Activated CD8-positive, alpha-beta memory T cell treated with anti-CD3 and anti-CD28 coated beads, Interleukin-2, amount 50 U/mL, for 48 hours (primary cell): Measurements from ENCODE around the gene ARHGAP24.

ENCODE experiments used
- DNase-seq: peaks from one replicate; pipeline ENCODE4 v3.0.0-alpha.2; 2020

ARHGAP24 gene

DNA sequence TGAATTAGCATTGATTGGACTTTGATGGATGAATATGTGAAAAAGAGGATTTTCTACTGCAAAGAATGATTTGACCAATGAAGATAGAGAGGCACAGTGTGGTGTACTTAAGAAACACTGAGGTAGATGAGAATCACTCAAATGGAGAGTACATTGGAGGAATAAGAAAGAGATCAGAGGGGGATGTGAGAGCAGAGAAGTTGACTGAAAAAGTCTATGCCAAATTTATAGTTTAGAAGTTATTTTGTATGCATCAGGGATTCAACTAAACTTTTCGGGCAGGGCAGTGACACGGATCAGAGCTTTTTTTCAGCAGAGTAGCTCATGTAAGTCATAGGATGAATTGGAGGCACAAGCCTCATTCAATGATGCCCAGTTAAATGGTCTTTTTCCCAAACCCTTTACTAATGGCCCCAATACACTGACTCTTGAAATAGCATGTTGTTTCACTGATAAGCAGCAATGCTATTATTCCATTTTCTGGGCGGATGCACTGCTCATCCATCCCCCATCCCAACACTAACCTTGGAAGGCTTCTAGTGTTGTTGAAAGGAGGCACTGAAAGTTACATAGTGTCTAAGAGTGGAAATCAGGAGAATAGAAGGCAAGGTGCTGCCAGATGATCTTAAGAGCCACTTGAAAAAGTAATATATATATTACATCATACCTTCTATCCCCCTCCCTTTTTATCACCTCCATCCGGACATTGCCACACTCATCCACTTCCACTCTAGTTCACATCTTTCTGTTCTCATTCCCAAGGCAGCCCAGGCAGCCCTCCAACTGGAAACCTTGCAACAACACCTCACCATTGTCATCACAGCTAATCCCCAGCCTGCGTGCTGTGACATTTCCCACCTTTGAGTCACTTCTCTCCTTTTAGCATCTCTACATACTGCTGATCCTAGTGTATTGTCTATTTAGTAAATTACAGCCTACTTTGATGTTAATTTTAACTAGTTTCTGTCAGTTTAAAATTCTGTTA, 46.1 kb downstream of the ARHGAP24 start:
- DNase-seq: no peak

DNA sequence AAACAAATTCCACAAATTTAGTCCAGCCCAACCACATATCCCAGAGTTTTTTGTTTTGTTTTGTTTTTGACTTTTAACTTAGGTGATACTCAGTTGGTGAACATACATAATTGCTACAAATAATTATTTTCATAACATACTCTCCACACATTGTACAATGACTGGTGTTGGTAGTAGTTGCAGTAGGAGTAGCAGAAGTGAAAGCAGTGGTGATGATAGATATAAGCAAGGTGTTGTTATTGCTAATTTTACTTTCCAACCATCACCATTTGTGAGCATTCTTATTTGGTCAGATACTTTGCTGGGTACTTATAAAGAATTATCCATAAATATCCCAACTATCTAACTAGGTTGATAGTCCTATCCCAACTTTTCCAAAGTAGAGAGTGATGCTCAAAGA, 47.3 kb downstream of the ARHGAP24 start:
- no peak for DNase-seq

DNA sequence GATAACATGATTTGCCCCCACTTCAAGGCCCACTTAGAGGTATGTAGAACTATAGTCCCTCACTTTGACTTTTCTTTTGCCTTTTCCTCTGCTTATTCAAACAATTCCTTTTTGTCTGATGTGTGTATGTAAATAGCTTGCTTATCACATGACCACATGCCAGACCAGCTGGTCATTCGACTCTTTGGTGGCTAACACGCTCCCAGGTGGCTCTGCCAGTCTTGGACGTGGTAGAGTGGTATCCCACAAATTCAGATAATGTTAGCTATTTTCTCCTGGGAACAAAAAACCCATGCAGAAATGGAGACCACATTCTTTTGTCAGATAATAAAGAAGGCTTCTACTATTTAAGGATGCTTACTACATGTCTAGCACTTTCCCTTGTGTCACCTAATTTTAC, 47.9 kb downstream of the ARHGAP24 start:
- no peak for DNase-seq

DNA sequence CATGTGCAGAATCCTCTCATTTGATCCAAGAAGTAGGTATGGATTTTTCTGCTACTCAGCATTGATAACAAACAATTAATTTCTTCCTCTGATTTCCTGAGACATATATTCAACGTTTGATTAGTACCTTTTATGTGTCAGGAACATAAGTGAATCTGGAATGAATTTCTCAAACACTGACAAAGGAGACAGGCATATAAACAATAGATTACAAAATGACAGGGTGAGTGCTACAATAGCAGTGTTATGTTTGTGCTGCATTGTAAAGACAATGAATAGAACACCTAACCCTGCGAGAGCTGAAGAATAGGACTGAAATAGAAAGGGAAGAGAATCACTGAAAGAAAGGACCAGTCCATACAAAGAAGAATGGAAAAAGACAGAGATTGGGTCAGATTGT, 52.9 kb downstream of the ARHGAP24 start:
- no peak for DNase-seq

DNA sequence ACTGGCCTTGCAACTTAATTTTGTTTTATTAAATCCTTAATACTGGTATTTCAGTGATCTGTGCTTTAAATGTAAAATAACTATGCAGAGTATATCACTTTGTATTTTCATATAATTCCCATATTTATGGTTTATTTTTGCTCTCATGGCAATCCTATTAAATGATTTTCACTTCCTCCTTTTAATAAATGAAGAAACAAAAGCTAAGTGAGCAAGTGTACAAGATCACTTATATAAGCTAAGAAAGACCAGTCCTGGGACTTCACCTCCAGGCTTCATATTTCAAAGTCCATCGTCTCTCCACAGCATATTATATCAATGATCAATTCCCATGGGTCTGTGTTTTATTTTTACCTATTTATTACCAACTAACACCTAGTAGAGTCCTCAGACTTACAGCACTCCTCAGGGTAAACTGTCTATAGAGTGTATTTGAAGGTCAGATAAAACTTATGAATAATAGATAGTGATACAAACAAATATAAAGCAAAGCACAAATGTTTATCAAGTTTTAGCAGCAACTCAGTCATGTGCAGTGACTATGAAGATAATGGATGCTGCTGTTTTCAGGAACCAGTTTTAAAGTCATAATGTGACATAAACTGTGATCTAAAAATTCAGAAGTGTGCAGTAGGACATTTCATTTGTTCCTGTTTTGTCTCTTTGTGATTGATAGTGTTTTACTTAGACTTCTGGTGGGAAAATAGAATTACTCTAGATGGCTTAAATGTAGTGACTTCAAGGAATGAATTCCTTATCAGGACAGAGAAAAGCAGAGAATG, 56.8 kb downstream of the ARHGAP24 start:
- no peak for DNase-seq

DNA sequence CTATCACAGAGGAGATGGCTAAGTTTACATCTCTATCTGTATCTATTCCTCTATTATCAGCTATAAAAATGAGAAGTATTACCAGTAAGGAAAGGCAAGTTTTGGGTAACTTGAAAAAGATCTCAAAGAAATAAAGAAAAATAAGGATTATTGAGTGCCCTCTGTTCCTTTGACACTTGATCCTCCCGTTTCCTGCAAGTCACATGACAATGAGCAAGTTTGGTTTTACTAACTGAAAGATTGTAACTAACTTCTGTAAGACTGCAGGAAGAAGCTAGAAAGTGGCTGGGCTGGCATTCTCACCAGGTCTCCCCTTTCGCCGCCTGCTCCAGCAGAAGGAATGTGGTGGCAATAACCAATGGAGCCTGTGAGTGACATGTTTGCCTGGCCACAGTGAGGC, 59.2 kb downstream of the ARHGAP24 start:
- no peak for DNase-seq

DNA sequence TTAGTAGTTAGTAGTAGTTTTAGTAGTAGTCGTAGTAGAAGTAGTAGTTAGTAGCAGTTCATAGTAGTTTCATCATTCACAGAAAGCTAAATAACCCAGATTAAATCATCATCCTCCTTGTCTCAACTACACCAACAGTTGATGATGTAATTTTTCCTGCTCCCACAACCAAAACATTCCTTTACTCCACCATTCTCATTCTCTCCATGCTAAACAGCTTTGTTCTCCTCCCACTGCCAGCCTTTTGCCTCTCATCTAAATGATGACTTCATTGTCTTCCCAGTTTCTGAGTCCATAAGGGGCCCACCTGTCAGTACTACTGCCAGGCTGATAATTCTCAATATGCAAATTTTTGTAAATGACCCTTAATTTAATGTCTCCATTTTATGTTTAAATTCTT, 68.9 kb downstream of the ARHGAP24 start:
- no peak for DNase-seq

DNA sequence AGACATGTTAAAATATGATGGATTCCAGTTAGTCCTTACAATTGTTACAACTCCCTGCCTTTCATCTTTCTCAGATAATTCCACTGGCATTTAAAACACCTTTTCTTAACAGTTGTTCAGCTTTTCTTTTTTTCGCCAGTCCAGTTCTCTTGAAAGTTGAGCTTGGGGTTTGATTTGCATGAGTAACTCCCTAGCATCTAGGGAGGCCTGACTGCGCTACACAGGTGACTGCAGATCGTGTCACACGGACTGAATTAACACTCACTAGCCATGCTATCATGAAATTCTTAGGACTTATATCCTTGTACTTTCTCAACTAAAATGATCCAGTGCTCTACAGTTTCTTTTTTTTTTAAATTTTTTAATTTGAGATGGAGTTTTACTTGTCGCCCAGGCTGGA, 69.8 kb downstream of the ARHGAP24 start:
- DNase-seq: no peak

DNA sequence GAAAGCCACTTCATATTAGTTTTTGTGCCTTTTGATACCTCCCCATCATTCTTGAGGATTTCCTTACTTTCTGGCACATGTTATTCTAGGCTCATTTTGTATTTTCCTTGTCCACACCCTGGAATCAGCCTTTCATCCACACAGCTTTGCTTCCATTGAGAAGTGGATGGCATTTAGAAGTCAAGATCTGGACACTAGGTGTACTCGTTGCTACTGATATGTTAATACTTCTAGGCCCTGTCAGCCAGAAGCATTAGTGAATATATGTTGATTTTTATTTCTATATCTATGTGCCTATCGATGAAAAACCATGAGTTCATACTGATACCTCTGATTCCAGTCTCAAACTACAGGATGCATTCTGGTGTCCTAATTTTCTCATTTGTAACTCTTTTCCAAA, 73.2 kb downstream of the ARHGAP24 start:
- no peak for DNase-seq

DNA sequence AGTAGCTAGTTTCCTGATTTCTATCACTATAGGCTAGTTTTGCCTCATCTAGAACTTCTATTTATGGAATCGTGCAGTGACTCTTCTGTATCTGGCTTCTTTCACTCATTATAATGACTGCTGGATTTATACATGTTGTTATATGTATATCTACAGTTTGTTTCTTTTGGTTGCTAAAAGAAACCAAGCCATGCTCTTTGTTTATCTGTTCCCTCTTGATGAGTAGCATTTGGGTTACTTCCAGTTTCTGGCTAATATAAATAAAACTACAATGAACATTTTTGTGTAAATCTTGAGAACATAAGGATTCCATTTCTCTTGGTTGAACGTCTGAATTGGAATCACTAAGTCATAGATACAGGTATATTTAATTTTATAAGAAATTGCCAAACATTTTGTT, 73.9 kb downstream of the ARHGAP24 start:
- no peak for DNase-seq

DNA sequence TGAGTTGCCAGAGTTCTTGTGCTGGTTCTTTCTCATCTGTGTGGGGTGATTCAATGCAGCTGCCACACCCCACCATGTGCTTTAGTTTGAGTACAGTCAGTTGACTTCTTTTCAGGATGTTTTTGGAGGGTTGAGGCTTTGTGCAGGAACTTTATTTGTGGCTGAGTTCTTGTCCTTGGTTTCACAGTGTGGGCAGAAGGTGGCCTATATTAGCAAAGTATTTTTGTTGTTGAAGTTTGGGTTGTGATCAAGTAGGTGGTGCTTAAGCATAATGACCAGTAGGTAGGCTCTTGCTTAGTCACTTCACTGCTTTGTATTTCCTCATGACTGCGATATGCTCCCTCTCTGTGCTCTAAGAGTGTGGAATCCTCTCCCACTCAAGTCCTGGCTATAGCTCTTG, 80.3 kb downstream of the ARHGAP24 start:
- no peak for DNase-seq

DNA sequence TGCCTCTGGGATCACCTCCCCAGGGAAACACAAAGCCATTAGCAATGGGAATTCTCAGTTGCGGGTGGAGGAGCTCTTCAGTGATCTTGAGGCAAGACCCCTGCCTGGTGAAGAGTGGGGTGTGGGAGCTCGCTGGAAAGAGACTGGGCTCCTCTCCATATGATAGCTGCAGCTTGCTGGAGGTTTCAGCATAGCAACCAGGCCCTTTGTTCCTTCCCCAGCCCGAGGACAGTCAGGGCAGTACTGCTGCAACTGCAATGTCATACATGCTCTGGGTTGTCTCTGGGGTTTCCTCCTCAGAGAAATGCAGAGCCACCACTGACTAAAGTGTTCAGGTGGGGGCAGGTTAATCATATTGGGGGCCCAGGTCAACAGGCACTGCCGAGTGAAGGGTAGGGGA, 81.3 kb downstream of the ARHGAP24 start:
- DNase-seq: no peak

DNA sequence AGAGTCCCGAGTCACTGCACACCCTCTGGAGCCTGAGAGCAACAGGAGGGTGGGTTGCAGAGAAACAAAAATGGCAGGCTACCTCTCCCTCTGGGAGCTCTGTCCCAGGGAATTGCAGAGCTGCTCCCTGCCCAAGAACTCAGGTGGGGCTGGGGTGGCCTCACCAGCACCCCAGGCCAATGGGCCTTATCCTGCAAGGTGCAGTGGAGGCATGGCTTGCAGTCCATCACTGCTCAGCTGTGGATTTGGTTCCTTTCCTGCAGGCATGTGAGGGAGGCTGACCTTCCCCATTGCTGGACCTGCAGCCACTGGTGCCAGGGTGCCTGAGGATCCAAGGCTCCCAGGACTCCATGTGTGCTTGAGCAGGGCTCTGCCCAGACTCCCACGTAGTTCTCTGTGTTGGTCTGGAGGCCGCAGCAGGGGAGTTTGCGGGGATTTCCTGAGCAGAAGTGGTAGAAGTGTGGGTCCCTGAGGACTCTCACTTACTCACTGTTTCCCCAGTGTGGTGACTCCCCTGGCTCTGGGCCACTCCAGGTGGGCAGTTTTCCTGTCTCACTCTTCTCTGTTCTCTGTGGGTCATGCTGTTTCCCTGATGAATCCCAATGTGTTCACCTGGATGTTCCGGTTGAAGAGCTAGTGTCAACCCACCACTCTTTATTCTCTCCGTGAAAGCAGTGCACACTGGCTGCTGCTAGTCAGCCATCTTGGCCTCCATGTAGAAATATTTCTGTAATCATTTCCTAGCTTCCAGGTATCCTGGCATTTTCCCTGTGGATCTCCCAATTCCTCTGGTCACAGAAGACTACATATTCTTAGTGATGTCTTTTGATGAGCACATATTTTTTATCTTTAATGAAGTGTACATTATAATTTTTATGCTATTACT, 82.3 kb downstream of the ARHGAP24 start:
- no peak for DNase-seq

DNA sequence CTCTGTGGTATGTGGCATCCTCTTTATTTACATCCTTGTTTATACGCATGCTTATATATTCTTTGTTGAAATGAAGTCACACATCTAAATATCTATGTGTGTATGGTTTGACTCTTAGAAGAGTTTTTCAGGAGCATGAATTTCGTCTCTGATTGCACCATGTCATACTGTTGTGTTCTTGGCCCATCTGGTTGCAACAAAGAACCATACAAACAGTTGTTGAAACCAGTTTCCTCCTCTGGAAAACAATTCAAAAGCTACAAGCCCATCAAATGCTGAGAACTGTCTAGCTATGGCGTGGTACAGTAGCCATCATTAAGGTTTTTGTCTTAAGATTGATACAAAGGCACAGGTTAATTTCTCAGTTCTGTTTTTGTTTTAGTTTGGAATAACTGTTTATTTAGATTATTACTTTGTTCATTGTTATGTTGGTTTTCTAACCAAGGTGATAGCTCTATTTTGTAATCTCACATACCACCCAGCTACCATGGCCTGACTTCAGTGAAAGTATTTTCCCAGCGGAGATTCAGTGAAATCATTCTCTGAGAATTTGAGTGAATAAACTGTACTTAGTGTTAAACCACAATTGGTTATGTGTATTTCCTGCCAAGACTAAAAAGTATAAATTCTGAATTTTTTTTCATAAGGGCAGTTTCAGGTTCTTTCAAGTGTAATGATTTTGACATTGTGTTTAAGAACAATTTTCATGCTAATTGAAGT, 91.0 kb downstream of the ARHGAP24 start:
- DNase-seq: no peak

DNA sequence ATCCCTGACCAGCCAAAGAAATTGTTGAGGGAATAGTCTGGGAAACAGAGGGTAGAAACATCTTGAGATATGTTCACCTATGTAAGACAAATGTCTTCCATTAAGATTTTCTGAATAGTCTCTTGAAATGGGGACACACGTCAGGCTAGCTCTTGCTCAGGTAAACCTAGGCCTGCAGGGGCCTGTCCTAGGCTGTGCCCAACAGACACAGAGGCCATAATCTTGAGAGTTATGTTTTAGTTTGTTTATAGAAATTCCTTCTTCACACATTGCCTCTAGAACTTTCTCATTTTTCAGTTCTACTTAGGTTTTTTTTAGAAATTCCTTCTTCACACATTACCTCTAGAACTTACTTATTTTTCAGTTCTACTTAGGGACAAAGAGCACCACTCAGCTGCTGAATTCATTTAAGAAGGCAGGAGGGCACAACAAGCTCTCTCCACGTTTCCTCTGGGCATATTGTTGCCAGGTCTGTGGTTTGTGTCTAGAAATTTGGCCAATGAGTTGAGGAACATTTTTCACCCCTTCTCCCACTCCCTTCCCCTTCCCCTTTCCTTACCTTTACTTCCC, 94.9 kb downstream of the ARHGAP24 start:
- no peak for DNase-seq

DNA sequence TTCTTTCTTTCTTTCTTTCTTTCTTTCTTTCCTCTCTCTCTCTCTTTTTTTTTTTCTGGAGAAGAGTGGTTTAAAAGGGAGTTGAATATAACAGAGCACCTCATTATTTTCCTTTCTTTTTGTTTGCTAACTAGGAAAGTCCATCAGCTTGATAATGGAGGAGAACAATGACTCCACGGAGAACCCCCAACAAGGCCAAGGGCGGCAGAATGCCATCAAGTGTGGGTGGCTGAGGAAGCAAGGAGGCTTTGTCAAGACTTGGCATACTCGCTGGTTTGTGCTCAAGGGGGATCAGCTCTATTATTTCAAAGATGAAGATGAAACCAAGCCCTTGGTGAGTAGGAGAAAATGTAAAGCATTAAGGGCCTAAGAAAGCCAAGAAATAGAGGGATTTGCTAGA, 95.4 kb downstream of the ARHGAP24 start:
- DNase-seq: no peak

DNA sequence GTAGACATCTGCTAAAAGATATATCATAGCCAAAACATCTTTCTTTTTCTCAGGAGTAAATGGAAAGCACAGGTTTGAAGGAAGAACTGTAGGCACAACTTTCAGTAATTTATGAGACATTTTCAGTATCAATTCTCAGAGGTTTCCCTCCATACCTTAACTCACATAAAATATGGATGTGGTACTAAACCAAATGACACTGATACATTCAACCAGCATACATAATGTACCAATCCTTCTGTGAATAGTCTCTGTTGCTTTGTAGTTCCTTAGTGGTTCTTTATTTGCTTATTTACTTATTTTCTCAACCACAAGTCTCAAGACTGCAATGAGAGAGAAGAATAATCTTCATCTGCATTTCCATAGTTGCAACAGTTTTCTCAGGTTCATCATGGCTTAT, 96.1 kb downstream of the ARHGAP24 start:
- no peak for DNase-seq

DNA sequence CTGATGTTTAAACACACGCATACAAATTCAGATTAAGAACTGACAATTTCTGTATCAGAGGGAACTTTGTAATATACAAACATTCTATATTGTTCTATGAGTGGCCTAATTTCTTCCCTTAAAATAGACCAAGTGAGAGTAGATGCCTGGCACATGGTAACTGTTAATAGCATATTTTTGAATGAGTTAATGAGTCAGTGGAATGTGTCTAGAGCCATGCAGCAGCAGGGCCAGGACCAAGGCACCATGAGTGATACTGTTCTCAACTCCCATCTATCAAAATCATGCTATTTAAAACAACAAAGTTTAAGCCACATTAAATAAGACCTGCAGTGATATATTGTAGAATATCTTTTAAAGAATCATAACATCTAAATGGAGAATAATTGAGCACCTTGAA, 98.3 kb downstream of the ARHGAP24 start:
- no peak for DNase-seq

DNA sequence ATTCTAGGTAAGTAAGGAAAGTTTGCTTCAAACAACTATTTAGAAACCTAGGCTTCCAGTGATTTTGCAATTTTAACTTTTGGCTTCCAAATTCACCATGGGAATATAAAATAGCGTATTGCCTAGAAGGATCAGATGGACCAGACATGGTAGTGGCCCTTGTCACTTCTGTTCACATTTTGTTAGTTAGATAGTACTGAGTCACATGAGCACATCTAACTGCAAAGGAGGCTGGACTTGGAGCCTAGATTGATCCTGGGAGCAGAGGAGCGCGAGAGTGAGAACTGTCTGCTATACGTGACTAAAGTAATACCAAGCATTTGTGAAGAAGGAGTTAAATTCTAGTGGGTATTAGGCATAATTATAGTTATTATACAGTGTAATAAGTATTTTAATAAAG, 102.4 kb downstream of the ARHGAP24 start:
- no peak for DNase-seq

DNA sequence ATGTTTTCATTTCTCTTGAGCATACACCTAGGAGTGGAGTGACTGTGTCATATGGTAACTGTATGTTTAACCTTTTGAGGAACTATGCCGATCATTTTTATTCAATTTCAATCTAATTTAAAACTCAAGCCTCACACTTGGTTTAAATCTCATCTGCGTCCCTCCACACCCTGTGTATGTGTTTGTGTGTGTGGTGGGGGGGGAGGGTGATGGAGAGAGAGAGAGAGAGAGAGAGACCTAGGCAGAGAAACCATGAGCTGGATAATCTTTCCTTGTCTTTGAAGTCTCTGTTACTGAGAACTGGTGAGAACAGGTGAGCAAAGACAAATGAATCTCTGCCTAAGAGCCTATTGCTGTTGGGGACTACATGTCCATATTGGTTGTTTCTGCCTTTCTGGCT, 105.0 kb downstream of the ARHGAP24 start:
- DNase-seq: no peak

DNA sequence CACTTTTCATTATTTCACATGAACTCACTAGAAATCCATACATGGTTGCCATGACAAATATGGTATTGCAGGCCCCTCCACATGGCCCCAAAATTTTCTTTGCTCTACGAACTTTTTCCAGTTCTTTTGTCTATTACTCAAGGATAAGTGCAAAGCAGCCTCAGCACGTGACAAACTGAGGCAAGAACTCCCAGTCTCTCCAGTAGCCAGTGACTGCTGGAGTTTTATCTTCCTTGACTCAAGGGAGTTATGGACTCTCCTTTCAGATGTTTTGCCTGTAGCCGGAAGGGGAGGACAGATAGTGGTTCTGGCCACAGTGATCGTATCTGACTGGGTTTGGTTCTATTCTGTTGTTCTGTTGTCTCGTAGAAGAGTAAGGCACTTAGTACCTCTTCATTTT, 105.5 kb downstream of the ARHGAP24 start:
- DNase-seq: no peak

DNA sequence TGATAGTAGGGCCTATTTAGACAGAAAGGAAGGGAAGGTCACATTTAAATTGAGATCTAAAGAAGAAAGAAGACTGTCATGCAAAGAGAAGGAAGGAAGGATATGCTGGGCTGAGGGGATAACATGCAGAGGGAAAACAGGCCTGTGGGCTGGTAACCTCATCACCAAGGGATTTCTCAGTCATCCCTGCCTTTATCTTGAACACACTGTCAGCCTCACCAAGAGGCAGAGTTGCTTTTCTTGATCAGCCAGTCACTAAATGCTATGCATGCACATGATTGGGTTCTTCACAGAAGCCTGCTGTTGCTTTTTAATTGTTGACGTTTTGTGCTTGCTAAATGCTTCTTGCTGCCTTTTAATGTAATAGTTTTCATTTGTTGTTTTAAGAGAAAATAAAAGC, 113.0 kb downstream of the ARHGAP24 start:
- no peak for DNase-seq
